Endometrial microvascular endothelial cells (primary cell): ENCODE measurements around the gene RBPJ. TPM values are rescaled to one million over a fixed set of nuclear protein-coding genes. Genes with fewer than 3 reads are reported as not detected.

ENCODE experiments used
- in situ Hi-C: cut with HindIII; loops from 2 replicates; pipeline ENCODE4 v1.10.0; 2017; ENCODE audit warnings: low sequenced_read_pairs, low pct_unique_long_range_greater_than_20kb; ENCODE audit errors: inconsistent ontology term
- total RNA-seq: library from RNA; depleted of rRNA; stranded (reverse); fragments of >200 nt; gene quantifications from one replicate; pipeline ENCODE4 v1.2.3, GENCODE V29; 2015; ENCODE audit errors: inconsistent ontology term

RBPJ gene
- total RNA-seq, 1 donor from 2014 or later = 23.0 TPM

GRCh38 chr4:26467724-26468123 lies 146.9 kb downstream of the RBPJ start:
- in situ Hi-C loops = no loop called here

- in situ Hi-C loops = no loop called here
These were observed 147.6 kb downstream of the RBPJ start for GRCh38 chr4:26468283-26468949.

GRCh38 chr4:26468977-26469376 lies 148.2 kb downstream of the RBPJ start:
- in situ Hi-C loops = no loop called here

- in situ Hi-C loops = no loop called here
These were observed 151.1 kb downstream of the RBPJ start for GRCh38 chr4:26471890-26472289.

- in situ Hi-C loops = no loop called here
These were observed 153.1 kb downstream of the RBPJ start for GRCh38 chr4:26473893-26474292.

- in situ Hi-C loops = no loop called here
These were observed 153.7 kb downstream of the RBPJ start for GRCh38 chr4:26474551-26474950.

GRCh38 chr4:26475716-26476115 lies 154.9 kb downstream of the RBPJ start:
- in situ Hi-C loops = no loop called here

GRCh38 chr4:26476545-26476944 lies 155.7 kb downstream of the RBPJ start:
- in situ Hi-C loops = no loop called here

- in situ Hi-C loops = no loop called here
These were observed 157.5 kb downstream of the RBPJ start for GRCh38 chr4:26478330-26478729.

- in situ Hi-C loops = no loop called here
These were observed 162.0 kb downstream of the RBPJ start for GRCh38 chr4:26482508-26483462.

GRCh38 chr4:26484032-26484515 lies 163.3 kb downstream of the RBPJ start:
- in situ Hi-C loops = no loop called here

GRCh38 chr4:26484516-26484915 lies 163.7 kb downstream of the RBPJ start:
- in situ Hi-C loops = no loop called here

Other genes with a start within 250 kb of the RBPJ start
- gene CCKAR, start 169.5 kb downstream of the RBPJ start, total RNA-seq = not detected